Astrocyte (in vitro differentiated cells and primary cell): ENCODE measurements around the gene SMIM5. TPM values are rescaled to one million over a fixed set of nuclear protein-coding genes. Genes with fewer than 3 reads are reported as not detected.

Experiments
- DNase-seq: peaks from one replicate; pipeline ENCODE4 v3.0.0-alpha.2; 2010; ENCODE audit warnings: low read depth
- FAIRE-seq: peaks from 2 replicates; lab custom pipeline; 2011; peaks lifted over from hg19 to GRCh38; lab: Jason Lieb, UNC
- H2AFZ ChIP-seq: 2 replicates; pipeline ENCODE4 v1.6.0; 2012; ENCODE audit warnings: low read depth, low read length, inconsistent platforms
- H3K27ac ChIP-seq: 2 replicates; pipeline ENCODE4 v1.5.1; 2011; ENCODE audit warnings: low read depth, low read length, inconsistent platforms
- H3K27me3 ChIP-seq: 2 replicates; pipeline ENCODE4 v1.6.0; 2011; ENCODE audit warnings: low read length, inconsistent platforms; ENCODE audit not compliant: insufficient read depth
- H3K36me3 ChIP-seq: 2 replicates; pipeline ENCODE4 v1.5.1; 2011; ENCODE audit warnings: low read length, inconsistent platforms; ENCODE audit not compliant: insufficient read depth
- H3K4me1 ChIP-seq: 2 replicates; pipeline ENCODE4 v1.5.1; 2011; ENCODE audit warnings: low read length, inconsistent platforms; ENCODE audit not compliant: insufficient read depth
- H3K4me2 ChIP-seq: 2 replicates; pipeline ENCODE4 v1.6.0; 2012; ENCODE audit warnings: low read length, inconsistent platforms
- H3K4me3 ChIP-seq: 2 replicates; pipeline ENCODE4 v1.5.1; 2011; ENCODE audit warnings: low read depth, mild to moderate bottlenecking, low read length, inconsistent platforms; ENCODE audit not compliant: insufficient read depth
- H3K79me2 ChIP-seq: 2 replicates; pipeline ENCODE4 v1.6.0; 2012; ENCODE audit warnings: mild to moderate bottlenecking, low read length, inconsistent platforms; ENCODE audit not compliant: insufficient read depth
- H3K9ac ChIP-seq: 2 replicates; pipeline ENCODE4 v1.6.0; 2012; ENCODE audit warnings: mild to moderate bottlenecking, low read length, inconsistent platforms
- H3K9me3 ChIP-seq: 2 replicates; pipeline ENCODE4 v1.5.1; 2012; ENCODE audit warnings: low read depth, mild to moderate bottlenecking, low read length, inconsistent platforms; ENCODE audit not compliant: insufficient read depth
- H4K20me1 ChIP-seq: 2 replicates; pipeline ENCODE4 v1.6.0; 2012; ENCODE audit warnings: low read length, inconsistent platforms; ENCODE audit not compliant: insufficient read depth
- H3K27ac Mint-ChIP-seq: one replicate; pipeline ENCODE4 v1.8.0; 2021; ENCODE audit warnings: mild to moderate bottlenecking, mixed read lengths; ENCODE audit not compliant: unreplicated experiment
- H3K27me3 Mint-ChIP-seq: one replicate; pipeline ENCODE4 v1.8.0; 2021; ENCODE audit warnings: low read depth, mixed read lengths; ENCODE audit not compliant: unreplicated experiment
- H3K36me3 Mint-ChIP-seq: one replicate; pipeline ENCODE4 v1.8.0; 2021; ENCODE audit warnings: low read depth, mixed read lengths; ENCODE audit not compliant: unreplicated experiment
- H3K4me1 Mint-ChIP-seq: one replicate; pipeline ENCODE4 v1.8.0; 2021; ENCODE audit warnings: low read depth, mixed read lengths; ENCODE audit not compliant: unreplicated experiment
- H3K4me3 Mint-ChIP-seq: one replicate; pipeline ENCODE4 v1.8.0; 2021; ENCODE audit warnings: mild to moderate bottlenecking, moderate library complexity, mixed read lengths; ENCODE audit not compliant: unreplicated experiment
- H3K9me3 Mint-ChIP-seq: one replicate; pipeline ENCODE4 v1.8.0; 2021; ENCODE audit warnings: mild to moderate bottlenecking, mixed read lengths; ENCODE audit not compliant: unreplicated experiment
- CTCF ChIP-seq: IDR thresholded peaks from 2 replicates; pipeline ENCODE4 v1.5.1; 2011; ENCODE audit warnings: low read depth, mild to moderate bottlenecking, inconsistent platforms, low read length, moderate library complexity; ENCODE audit not compliant: insufficient read depth
- EZH2 ChIP-seq: IDR thresholded peaks from 2 replicates; pipeline ENCODE4 v1.6.1; 2012; ENCODE audit warnings: mild to moderate bottlenecking, low read length, inconsistent platforms; ENCODE audit not compliant: insufficient read depth
- total RNA-seq: library from RNA; stranded (reverse); gene quantifications from 2 replicates; pipeline ENCODE4 v1.2.1, GENCODE V29; 2021

The SMIM5 gene
- total RNA-seq, 1 donor from 2014 or later: 0.07 TPM

- peaks cover 17% of the 10 kb centered on the region for H3K36me3 Mint-ChIP-seq
Measured at GRCh38 chr17:75638893-75639292, 5.7 kb downstream of the SMIM5 start.

DNA sequence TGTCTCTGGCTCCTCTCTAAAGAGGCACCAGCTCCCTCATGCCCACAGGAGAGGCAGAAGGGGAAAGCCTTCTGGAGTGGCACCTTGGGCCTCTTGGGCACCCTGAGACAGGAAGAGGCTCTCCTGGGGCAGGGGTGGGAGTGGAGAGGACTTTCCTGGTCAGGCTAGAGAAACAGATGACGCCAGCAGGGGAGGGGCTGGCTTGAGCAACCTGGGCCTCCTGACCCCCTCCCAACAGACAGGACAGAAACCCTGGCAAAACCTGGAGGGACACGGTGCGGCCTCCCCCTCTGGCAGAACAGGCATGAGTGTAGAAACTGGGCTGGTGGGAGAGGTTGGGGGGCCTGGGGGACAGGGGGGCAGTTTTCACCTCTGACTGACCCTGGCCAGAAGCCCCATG, 6.1 kb downstream of the SMIM5 start:
- no peaks in the 10 kb centered on the region for H3K79me2 ChIP-seq
- FAIRE-seq: no peak
- H3K36me3 Mint-ChIP-seq: peaks cover 17% of the 10 kb centered on the region
- H3K27ac Mint-ChIP-seq: no peak overlapping the region
- H3K4me3 ChIP-seq: no peak overlapping the region
- no peaks in the 10 kb centered on the region for H3K9me3 ChIP-seq
- no peaks in the 10 kb centered on the region for H3K27me3 ChIP-seq
- DNase-seq: no peak
- no peak overlapping the region for H3K4me2 ChIP-seq
- no peak overlapping the region for H3K9ac ChIP-seq
- H3K27me3 Mint-ChIP-seq: no peaks in the 10 kb centered on the region
- no peak overlapping the region for H3K4me3 Mint-ChIP-seq
- H3K27ac ChIP-seq: no peak overlapping the region
- TF ChIP-seq CTCF (no peak), EZH2 (no peak)
- no peaks in the 10 kb centered on the region for H3K4me1 ChIP-seq
- H2AFZ ChIP-seq: no peak overlapping the region
- H3K36me3 ChIP-seq: no peaks in the 10 kb centered on the region
- H3K9me3 Mint-ChIP-seq: no peaks in the 10 kb centered on the region
- H4K20me1 ChIP-seq: peaks cover 7% of the 10 kb centered on the region
- H3K4me1 Mint-ChIP-seq: no peaks in the 10 kb centered on the region

More at GRCh38 chr17:75638893-75639292, 5.7 kb downstream of the SMIM5 start:
- DNase-seq: no peak
- Histone ChIP-seq H4K20me1 (peaks cover 7% of the 10 kb centered on the region), H3K9ac (no peak overlapping the region), H3K27ac (no peak overlapping the region), H3K4me2 (no peak overlapping the region), H3K27me3 (no peaks in the 10 kb centered on the region), H3K4me1 (peaks cover 4% of the 10 kb centered on the region), H3K79me2 (no peaks in the 10 kb centered on the region), H2AFZ (no peak overlapping the region), H3K9me3 (no peaks in the 10 kb centered on the region), H3K4me3 (no peak overlapping the region), H3K36me3 (no peaks in the 10 kb centered on the region)
- no peaks in the 10 kb centered on the region for H3K9me3 Mint-ChIP-seq
- no peak for FAIRE-seq
- H3K4me1 Mint-ChIP-seq: peaks cover 1% of the 10 kb centered on the region
- H3K27me3 Mint-ChIP-seq: no peaks in the 10 kb centered on the region
- TF ChIP-seq CTCF (no peak), EZH2 (no peak)
- no peak overlapping the region for H3K27ac Mint-ChIP-seq
- H3K4me3 Mint-ChIP-seq: no peak overlapping the region

DNA sequence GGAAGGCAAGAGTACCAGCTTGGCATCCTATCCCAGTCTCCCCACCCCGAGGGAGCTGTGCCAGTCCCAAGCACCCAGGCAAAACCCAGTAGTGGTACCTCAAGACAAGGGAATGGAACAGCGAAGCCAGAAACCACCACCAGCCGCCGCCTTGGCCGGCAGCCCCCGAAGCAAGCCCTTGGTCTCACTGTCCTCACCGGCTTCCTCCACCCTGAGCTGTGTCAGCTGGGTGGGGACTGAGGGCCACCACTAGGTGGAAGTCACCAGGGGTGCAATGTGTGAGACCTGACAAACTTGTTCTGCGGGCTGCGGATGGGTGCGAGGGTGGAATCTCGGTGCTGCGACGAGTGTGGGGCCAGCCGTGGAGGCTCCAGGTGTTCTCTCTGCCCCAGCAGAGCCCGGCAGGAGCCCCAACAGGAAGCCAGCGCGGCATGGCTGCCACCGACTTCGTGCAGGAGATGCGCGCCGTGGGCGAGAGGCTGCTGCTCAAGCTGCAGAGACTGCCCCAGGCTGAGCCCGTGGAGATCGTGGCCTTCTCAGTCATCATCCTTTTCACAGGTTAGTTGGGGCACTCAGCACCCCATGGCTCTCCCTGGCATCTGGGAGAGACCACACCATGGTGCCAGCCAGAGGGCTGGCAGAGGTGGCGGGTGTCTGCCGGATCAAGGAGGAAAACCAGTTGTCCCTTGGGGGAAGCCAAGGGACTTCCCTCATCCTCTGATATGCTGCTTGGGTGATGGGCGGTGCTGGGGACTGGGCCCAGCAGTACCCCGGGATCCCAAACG, 6.7 kb downstream of the SMIM5 start:
- H3K4me1 ChIP-seq: no peaks in the 10 kb centered on the region
- H3K36me3 ChIP-seq: no peaks in the 10 kb centered on the region
- H3K4me3 ChIP-seq: no peak overlapping the region
- H2AFZ ChIP-seq: no peak overlapping the region
- no peak overlapping the region for H3K4me3 Mint-ChIP-seq
- H3K9me3 Mint-ChIP-seq: no peaks in the 10 kb centered on the region
- H3K27me3 ChIP-seq: no peaks in the 10 kb centered on the region
- H3K4me2 ChIP-seq: no peak overlapping the region
- no peaks in the 10 kb centered on the region for H3K27me3 Mint-ChIP-seq
- no peak overlapping the region for H3K9ac ChIP-seq
- FAIRE-seq: no peak
- no peak for TF ChIP-seq EZH2
- no peak for TF ChIP-seq CTCF
- no peak overlapping the region for H3K27ac ChIP-seq
- peaks cover 1% of the 10 kb centered on the region for H3K4me1 Mint-ChIP-seq
- DNase-seq: no peak
- H3K36me3 Mint-ChIP-seq: peaks cover 16% of the 10 kb centered on the region
- H3K79me2 ChIP-seq: no peaks in the 10 kb centered on the region
- H3K27ac Mint-ChIP-seq: no peak overlapping the region
- no peaks in the 10 kb centered on the region for H3K9me3 ChIP-seq
- H4K20me1 ChIP-seq: peaks cover 3% of the 10 kb centered on the region
